Activated naive CD8-positive, alpha-beta T cell treated with anti-CD3 and anti-CD28 coated beads, Interleukin-2, amount 50 U/mL, for 16 hours (primary cell): ENCODE data around the gene NEURL3.
"Not testable (repeated sequence)": the region's sequence is repeated elsewhere in the genome, so short reads cannot be mapped to it uniquely, and the experiment has no call there.

ENCODE experiments used
- DNase-seq: peaks from one replicate; pipeline ENCODE4 v3.0.0-alpha.2; 2020; ENCODE audit warnings: low read depth, low spot score

NEURL3 gene

GRCh38 chr2:96485751-96486651 lies 19.2 kb downstream of the NEURL3 start:
- peak; percentile 79 for DNase-seq

- no peak for DNase-seq
Observed at GRCh38 chr2:96485350-96485749, 19.8 kb downstream of the NEURL3 start.

GRCh38 chr2:96484091-96484490 lies 21.1 kb downstream of the NEURL3 start:
- DNase-seq: no peak

- DNase-seq: no peak
Observed at GRCh38 chr2:96477458-96477857, 27.7 kb downstream of the NEURL3 start.

GRCh38 chr2:96471772-96472171 lies 33.4 kb downstream of the NEURL3 start:
- DNase-seq: no peak

GRCh38 chr2:96470636-96471035 lies 34.5 kb downstream of the NEURL3 start:
- DNase-seq: peak; percentile 30

GRCh38 chr2:96470109-96470508 lies 35.0 kb downstream of the NEURL3 start:
- no peak for DNase-seq

GRCh38 chr2:96468904-96469303 lies 36.3 kb downstream of the NEURL3 start:
- DNase-seq: no peak

- DNase-seq: no peak
Observed at GRCh38 chr2:96464651-96465050, 40.5 kb downstream of the NEURL3 start.

GRCh38 chr2:96464061-96464460 lies 41.1 kb downstream of the NEURL3 start:
- DNase-seq: no peak

GRCh38 chr2:96463119-96463518 lies 42.0 kb downstream of the NEURL3 start:
- no peak for DNase-seq

GRCh38 chr2:96461616-96462015 lies 43.5 kb downstream of the NEURL3 start:
- not testable (repeated sequence) for DNase-seq

- no peak for DNase-seq
Observed at GRCh38 chr2:96452053-96452452, 53.1 kb downstream of the NEURL3 start.

GRCh38 chr2:96449637-96450036 lies 55.5 kb downstream of the NEURL3 start:
- DNase-seq: no peak

GRCh38 chr2:96449174-96449573 lies 56.0 kb downstream of the NEURL3 start:
- DNase-seq: no peak

- DNase-seq: no peak
Observed at GRCh38 chr2:96447726-96448125, 57.4 kb downstream of the NEURL3 start.
